Left renal cortex interstitium (tissue), 4 donors: ENCODE data around the gene DDX31. TPM values are rescaled to one million over a fixed set of nuclear protein-coding genes. Genes with fewer than 3 reads are reported as not detected.
"Not testable (repeated sequence)": the region's sequence is repeated elsewhere in the genome, so short reads cannot be mapped to it uniquely, and the experiment has no call there.

Experiments
- DNase-seq, 4 donors: peaks; one replicate each; pipeline ENCODE4 v3.0.0-alpha.2; 2013; ENCODE audit warnings: low read depth in 4 of 4, low spot score in 2 of 4, missing footprints in 1 of 4
- polyA plus RNA-seq, 4 donors: library from polyadenylated mRNA; unstranded; fragments of 120-200 nt; gene quantifications; one replicate each; pipeline ENCODE4 v1.2.1, GENCODE V29; 2013; ENCODE audit not compliant: insufficient read length in 4 of 4

Gene DDX31
- polyA plus RNA-seq, 4 donors, result 16.3 to 20.3 (median 16.8) TPM

GRCh38 chr9:132583584-132584304 is 86.0 kb downstream of the DDX31 start:
- no peak for DNase-seq

GRCh38 chr9:132582786-132583583 is 86.8 kb downstream of the DDX31 start:
- DNase-seq, result no peak

- no peak for DNase-seq
These were observed 87.5 kb downstream of the DDX31 start, which contains the start of gene BARHL1 for GRCh38 chr9:132582276-132582785. Gene BARHL1 (plus strand): TSS chr9:132582606. CDS start chr9:132582798, 192 bp downstream.

GRCh38 chr9:132579427-132579798 is 90.4 kb downstream of the DDX31 start:
- no peak for DNase-seq

DNA sequence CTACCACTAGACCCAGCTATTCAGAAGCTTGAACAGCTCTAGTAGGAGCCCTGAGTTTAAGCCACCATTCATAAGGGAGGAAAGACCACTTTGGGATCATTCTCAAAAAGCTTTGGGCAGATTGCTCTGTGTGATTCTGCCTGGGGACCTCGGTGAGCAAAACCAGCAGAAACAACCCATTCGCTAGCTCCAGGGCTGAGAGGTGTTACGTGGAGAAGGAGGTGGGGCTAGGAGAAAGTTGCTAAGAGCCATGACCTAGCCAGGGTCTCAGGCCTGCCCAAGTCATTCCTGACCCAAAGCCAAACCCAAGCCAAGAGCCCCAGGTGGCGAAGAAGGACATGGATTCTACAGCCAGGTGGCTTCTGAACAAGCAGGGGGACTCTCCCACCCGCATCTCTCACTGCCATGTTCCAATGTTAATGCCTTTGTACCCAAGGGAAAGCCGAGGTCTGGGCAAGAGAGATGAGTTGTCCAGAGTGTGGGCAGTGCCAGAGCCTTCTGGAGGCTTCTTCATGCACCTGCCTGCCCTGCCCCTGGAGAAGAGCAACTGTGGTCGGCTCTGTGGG is 91.3 kb downstream of the DDX31 start:
- DNase-seq, result no peak

DNA sequence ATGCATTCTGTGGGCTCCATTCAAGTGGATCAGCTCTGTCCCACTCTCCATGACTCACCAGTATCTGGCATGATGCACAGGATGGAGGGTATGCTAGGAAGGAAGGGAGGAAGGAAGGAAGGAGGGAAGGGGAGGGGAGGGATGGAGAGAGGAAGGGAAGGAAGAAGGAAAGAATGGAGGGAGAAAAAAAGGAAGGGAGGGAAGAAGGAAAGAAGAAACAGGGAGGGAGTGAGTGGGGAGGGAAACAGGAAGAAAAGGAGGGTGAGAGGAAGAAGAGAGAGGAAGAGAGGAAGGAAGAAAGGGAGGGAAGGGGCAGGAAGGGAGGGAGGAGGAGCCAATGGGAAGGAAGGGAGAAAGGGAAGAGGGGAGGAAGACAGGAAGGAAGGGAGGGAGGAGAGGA is 92.7 kb downstream of the DDX31 start:
- DNase-seq, result no peak

DNA sequence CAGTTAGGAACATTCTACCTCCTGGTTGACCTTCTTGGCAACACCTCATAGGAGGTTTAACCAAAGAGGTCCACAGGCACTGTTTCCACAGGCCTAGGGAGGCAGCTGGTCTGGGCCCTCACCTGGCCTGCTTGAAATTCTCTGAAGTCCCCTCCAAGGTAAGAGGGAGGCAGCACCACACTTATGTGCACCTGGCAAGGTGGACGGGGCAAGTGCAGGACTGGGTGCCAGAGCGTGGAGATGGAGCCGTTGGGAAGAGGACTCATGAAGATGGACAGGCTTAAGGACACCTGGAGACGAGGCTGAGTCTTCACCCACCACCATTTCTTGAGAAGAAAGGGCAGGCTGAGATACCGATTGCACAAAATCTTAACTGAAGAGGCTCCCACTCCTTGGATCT is 94.0 kb downstream of the DDX31 start:
- DNase-seq, result no peak

DNA sequence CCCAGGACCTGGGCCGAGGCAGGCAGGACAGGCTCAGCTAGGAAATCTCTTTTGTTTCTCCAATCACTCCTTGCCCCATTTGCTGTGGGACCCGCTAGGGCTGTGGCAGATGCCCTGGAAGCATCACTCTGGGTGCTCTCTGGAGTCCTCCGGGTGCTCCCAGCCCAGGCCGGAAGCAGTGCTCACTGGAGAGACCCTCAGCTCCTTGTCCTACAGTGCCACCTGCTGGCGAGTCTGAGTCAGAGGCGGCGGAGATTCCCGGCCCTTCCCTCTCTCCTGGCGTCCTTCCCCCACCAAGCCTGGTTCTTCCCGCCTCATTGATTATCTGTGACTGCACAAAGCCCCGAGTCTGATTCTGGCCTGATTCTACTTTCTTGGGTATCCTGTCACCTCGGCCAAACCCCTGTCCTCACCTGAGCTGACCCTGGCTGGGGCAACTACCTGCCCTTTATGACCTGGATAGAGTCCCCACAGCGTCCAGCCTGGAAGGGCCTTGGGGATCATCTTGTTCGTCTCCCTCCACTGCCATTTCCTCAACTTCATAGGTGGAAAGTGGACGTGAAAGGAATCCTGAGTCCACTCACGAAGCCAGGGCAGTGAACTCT is 94.7 kb downstream of the DDX31 start:
- DNase-seq, result peak in 1 of 4 donors; percentile 65

GRCh38 chr9:132572921-132573320 is 96.9 kb downstream of the DDX31 start:
- no peak for DNase-seq

DNA sequence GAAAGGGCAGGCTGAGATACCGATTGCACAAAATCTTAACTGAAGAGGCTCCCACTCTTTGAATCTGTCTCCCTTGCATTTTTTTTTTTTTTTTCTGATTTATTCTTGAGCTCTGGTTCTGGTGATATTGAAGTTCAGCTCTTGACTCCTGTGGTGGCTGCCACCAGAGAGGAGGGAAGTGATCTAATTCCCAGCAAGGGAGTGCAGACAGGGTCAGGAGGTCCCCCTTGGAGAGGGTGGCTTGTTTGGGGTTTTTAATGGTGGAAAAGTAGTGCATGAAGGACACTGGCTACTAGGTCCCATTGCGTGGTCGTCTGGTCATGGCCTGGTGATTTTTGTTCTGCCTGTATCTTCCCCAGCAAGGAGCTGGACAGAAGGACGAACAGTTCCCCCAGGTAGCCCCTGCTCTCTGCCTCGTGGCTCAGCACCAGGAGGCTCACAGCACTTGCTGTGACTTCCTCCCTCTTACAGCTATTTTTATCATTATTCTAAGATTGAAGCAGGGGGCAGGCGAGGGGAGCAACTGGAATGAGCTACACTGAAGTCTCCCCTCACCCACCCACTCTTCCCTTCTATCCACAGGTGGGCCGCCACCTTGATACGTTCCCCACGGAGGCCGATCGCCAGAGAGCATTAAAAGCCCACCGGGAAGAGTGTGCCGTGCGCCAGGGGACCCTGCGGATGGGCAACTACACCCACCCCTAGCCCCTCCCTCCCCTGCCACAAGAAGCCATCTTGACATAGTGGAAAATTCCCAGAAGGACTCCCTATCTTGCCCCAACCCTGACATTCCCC is 97.8 kb downstream of the DDX31 start:
- DNase-seq, result no peak

DNA sequence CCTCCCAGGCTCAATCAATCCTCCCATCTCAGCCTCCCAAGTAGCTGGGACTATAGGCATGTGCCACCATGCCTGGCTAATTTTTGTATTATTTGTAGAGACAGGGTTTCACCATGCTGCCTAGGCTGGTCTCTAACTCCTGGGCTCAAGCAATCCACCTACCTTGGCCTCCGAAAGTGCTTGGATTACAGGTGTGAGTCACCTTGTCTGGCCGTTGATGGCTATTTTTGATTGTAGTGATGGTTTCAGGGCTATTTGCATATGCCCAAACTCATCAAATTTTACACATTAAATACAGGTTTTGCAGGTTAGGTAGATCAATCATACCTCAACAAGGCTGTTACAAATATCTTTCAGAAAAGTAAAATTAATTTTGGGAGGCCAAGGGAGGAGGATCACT is 101.0 kb downstream of the DDX31 start:
- not testable (repeated sequence) for DNase-seq

GRCh38 chr9:132564526-132564925 is 105.3 kb downstream of the DDX31 start:
- DNase-seq, result no peak

DNA sequence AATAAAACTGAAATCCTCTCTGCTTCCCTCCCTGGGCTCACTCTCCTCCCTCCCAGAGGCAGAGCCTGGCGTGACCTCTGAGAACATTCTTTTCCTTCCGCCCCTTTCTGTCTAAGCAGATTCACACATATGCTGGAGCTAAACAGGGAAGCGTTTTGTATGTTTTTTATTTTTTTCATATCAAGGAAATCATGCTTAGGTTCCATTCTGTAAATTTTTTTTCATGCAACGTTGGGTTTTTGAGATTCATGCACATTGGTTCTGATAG is 107.5 kb downstream of the DDX31 start:
- DNase-seq, result no peak

- peak in 1 of 4 donors; percentile 57 for DNase-seq
These were observed 109.1 kb downstream of the DDX31 start for GRCh38 chr9:132560616-132561202.

DNA sequence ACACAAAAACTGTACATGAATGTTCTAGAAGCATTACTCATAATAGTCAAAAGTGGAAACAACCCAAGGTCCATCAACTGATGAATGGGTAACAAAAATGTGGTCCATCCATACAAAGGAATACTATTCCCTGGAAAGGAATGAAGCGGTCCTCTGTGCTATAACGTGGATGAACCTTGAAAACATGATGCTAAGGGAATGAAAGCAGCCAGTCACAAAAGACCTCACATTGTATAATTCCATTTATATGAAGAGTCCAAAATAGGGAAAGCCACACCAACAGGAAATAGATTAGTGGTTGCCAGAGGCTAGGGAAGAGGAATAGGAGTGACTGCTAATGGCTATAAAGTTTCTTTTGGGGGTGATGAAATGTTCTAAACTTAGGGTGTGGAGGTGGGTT is 110.1 kb downstream of the DDX31 start:
- no peak for DNase-seq

DNA sequence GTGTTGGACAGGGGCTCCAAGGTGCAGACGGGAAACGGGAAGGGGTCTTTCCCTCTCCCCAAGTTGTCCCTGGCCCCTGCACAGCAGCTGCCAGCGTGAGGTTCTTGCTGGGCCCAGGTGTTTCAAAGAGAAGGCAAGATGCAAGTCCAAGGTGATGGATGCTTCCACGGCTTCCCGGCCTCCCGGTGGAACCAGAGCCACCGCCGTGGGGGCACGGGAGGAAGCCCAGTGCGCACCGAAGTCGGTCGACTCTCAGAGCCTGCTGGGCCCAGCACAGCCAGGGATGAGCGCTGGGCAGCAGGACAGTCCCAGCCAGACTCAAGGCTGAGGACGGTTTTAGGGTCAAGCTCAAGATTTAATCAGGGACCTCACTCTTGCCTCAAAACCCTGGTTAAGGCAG is 112.6 kb downstream of the DDX31 start:
- DNase-seq, result no peak

DNA sequence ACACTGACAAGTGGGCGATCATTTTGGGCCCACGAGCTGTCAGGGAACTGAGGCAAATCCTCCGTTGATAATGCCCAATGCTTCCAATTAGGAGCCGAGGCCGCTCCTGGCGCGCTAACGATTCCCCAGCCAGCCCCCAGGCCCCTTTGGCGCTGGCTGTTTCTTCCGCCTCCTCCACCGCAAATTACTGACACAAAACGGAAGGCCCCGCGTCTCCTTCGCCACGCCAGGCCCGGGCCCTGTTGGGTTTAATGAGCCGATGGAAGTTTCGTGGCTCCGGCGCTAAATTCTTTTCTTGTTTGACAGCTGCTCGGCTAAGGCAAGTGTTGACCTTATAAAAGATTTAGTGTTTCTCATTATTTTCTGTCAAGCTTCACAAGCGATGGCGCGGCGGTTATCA is 113.1 kb downstream of the DDX31 start:
- DNase-seq, result no peak

- no peak for DNase-seq
These were observed 113.5 kb downstream of the DDX31 start for GRCh38 chr9:132556235-132556634.

DNA sequence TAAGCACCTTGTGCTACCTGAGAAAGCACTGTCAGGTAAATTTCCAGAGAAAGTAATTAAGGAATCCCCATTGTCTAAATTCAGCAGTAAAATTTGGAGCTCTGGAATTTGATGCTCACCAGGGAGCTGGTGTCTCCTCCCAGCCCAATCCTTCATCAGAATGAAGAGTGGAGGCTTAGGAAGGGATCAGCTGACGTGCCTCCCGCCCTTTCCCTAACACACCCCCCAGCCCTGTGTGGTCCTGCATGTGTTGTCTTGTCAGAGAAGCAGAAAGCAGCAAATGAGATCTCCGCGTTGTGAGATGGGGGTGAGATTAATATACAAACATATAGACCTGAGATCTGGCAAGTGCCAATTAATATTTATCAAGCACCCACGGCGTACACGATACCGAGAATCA is 114.3 kb downstream of the DDX31 start:
- no peak for DNase-seq

DNA sequence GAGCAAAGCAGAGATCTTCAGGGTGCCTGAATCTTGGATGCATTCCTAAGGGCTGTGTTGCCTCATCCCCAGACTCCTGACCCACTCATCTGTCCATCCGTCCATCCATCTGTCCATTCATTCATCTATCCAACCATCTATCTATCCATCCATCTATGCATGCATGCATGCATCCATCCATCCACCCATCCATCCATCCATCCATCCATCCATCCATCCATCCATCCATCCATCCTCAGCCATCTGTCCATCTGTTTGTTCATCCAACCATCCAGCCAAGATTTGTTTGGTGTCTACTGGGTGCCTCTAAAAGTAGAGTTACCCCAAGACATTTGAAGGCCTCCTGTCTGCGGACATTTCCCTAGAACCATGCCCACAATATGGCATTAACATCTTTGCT is 115.0 kb downstream of the DDX31 start:
- DNase-seq, result no peak
